Stimulated activated CD4-positive, alpha-beta T cell treated with anti-CD3 and anti-CD28 coated beads, TNF-alpha, amount 100 ng/mL, for 4 hours (primary cell): ENCODE data around the gene MOXD1.
"Not testable (repeated sequence)": the region's sequence is repeated elsewhere in the genome, so short reads cannot be mapped to it uniquely, and the experiment has no call there.

Source experiments
- DNase-seq, 3 experiments: peaks; one replicate each; pipeline ENCODE4 v3.0.0-alpha.2; 2020; ENCODE audit warnings: low read depth in 3 of 3

MOXD1 gene

DNA sequence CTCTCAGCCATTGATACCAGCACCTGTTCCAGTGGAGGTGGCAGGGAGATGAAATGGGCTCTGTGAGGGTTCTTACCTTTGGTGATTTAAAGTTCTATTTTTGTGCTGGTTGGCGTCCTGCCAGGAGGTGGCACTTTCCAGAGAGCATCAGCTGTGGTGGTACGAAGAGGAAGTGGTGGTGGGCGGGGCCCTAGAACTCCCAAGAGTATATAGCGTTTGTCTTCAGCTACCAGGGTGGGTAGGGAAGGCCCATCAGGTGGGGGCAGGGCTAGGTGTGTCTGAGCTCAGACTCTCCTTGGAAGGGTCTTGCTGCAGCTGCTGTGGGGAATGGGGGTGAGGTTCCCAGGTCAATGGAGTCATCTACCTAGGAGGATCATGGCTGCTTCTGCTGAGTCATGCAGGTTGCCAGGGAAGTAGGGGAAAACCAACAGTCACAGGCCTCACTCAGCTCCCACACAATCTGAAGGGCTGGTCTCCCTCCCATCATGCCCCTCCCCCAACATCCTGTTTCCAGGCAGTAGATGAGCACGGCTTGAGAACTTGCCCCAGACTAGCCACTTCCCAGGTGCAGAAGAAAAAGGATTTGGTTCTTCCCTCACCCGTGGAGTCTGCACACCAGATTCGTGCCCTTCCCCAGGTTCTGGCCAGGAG, 46.6 kb downstream of the MOXD1 start:
- DNase-seq = peak in 2 of 3 experiments; percentile 2 to 17

DNA sequence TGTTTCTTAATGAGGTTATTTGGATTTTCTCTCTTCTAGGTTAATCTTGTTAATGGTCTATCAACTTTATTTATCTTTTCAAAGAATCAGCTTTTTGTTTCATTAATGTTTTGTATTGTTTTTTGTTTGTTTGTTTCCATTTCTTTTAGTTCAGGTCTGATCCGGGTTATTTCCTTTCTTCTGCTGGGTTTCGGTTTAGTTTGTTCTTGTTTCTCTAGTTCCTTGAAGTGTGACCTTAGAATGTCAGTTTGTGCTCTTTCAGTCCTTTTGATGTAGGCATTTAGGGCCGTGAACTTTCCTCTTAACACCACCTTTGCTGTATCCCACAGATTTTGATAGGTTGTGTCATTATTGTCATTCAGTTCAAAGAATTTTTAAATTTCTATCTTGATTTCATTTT, 49.3 kb downstream of the MOXD1 start:
- not testable (repeated sequence) for DNase-seq

- no peak for DNase-seq
Measured at GRCh38 chr6:132348231-132348630, 53.0 kb downstream of the MOXD1 start.

DNA sequence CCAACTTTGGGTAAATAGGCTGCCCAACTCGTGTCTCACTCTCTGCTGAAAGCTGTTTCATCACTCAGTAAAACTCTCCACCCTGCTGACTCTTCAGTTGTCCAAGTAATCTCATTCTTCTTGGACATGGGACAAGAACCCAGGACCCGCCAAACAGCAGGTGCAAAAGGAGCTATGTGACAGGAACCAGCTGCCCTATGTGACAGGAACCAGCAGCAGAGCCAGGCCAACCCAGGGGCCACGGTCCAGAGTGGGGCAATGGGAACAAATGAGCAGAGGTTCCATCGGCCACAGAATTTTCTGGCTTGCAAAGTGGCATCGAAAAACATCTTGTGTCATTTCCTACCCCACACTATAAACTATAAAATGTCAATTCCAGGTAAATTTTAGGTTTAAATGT, 56.5 kb downstream of the MOXD1 start:
- DNase-seq = no peak

GRCh38 chr6:132341646-132342045, 59.6 kb downstream of the MOXD1 start:
- no peak for DNase-seq

- no peak for DNase-seq
Measured at GRCh38 chr6:132334521-132334885, 66.8 kb downstream of the MOXD1 start.

DNA sequence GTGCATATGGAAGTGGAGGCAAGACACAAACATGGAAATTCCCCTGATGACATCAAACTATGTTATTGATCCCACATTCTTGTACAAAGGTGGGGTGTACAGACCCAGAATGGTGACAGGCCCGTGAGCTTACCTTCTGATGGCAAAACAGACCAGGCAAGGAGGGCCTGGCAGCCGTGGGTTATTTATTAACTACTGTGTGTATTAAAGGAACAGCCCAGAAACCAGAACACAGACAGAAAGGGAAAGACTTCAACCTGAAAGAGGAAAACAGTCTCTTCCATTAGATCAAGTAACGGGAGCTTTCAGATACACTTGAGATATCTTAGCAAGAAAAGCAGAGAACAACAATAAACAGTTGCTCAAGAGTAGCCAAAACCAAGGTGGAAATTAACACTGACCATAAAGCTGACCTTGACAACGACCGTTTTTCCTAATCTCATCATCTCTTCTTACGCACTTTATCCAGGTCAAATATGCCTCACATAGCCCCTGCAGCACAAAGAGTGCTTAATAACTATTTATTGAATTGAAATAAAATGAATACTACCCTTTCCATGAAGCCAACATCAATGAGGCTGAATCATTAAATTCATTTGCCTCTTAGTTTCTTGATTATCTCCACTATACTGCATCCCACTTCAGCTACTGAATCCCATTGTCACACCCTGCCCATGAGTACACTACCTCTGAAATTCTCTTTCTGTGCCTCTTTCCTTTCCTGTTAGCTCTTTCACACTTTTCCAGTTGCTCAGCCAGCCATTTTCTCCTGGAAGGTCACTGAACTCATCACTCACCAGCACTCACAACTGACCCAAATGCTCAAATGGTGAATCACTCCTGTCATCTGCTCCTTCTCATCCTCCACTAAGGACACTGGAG, 67.4 kb downstream of the MOXD1 start:
- no peak for DNase-seq

GRCh38 chr6:132330759-132331158, 70.5 kb downstream of the MOXD1 start:
- DNase-seq = no peak

GRCh38 chr6:132322398-132322797, 78.9 kb downstream of the MOXD1 start:
- DNase-seq = no peak

DNA sequence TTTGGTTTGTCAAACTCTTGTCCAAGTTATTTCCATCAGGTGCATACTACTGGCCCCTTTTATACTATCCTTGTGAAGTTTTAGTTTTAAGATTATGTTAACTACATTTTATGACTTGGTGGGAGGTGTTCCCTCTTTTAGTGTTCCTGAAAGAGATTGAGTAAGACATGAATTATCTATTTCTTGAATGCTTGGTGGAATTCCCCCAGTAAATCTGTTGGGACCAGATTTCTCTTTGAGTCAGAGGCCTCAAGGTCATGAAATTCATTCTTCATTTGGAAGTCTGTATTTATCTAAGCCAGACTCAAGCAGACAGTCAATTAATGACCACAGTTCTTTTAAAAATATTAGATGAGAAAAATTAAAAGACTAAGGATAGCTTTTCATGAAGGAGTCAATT, 81.3 kb downstream of the MOXD1 start:
- no peak for DNase-seq

GRCh38 chr6:132316970-132317369, 84.3 kb downstream of the MOXD1 start:
- DNase-seq = no peak

DNA sequence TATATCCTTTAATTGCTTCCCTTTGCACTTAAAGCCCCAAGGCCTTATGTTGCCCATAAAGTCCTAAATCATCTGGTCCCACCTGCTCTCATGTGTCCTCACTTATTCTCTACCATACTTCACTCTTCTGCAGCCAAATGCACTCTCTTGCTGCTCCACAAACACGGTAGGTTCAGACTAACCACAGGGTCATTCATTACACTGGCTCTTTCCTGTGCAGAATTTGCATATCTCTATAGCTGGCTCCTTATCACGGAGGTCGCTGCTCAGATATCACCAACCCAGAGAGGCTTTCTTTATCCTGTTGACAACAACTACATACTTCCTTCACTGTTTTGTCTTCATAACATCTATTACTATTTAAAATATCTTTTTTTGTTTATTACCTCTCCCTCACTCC, 86.8 kb downstream of the MOXD1 start:
- DNase-seq = no peak

DNA sequence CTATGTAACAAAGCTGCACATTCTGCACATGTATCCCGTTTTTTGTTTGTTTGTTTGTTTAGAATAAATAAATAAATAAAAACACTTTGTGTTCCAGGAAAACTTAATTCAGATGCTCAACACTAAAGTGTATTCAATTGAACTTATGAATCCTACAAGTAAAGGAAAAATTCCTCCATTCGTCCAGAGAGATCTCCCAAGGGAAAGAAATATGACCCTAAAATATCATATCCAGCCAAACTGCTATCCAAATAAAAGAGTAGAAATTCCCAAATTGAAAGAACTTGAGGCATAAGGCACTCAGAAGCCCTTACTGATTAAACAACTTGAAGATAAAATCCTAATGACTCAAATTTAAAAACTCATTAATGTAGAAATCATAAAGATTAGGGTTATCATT, 90.4 kb downstream of the MOXD1 start:
- no peak for DNase-seq

GRCh38 chr6:132310151-132310550, 91.1 kb downstream of the MOXD1 start:
- DNase-seq = not testable (repeated sequence)

DNA sequence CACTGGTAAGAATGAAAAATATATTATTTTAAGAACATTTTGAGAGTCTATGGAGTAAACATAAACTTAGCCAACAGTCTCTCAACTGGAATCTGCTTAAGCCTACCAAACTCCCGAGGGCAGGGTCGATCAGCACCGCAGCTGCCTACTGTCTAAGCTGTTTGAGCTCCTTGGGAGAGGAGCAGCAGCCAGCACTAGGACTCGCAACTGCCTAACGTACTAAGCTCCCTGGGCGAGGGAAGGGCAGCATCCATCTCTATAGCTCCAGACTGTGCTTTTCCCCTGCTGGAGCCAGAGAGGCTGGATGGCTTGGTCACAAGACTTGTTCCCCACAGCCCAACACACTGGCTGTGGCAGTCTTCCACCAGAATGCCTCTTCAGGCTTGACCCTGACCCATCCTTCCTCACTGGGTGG, 96.4 kb downstream of the MOXD1 start:
- DNase-seq = no peak

DNA sequence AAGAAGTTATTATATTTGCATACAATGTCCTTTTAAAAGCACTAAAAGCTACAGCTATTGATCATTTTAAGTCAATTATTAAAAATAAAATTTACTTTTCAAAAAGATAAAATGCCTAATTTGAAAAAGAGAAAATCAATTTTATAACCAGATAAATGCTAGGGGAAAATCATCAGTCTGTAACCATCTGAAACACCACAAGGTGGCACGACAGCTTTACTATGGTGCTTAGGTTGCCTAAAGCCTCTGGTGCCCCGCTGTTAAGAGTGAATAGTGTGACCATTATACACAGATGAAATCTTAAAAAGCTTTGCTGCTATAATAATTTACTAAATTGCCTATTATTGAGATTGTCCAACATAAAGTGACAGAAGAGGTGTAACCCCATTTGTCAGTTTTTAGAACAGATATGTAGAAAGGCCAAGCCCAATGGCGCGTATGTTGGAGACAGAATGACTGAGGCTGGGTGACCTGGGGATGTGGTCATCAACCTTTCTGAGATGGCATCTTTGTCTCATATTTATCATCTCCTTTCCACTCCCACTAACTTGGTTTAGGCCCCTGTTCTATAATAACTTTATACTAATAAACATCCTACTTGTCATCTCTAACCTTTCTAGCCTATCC, 100.8 kb downstream of the MOXD1 start:
- DNase-seq = no peak

GRCh38 chr6:132298344-132298949, 102.8 kb downstream of the MOXD1 start:
- no peak for DNase-seq

DNA sequence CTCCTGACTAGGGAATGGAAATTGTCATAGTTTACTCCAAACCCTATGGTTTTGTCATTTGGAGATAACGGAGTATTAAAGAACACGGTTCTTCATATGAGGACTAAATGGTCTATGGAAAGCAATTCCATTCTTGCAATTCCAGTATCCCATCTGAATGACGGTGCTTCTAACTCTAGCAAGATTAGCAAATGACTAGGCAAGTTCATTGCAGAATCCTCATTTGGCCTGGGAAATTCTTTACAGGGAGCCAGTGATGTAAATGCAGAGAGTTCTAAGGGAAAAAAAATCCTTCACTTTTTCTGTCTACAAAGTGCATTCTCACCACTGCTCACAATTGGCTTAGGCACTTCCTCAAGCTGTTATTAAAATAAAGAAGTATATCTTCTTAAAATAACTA, 111.5 kb downstream of the MOXD1 start:
- DNase-seq = no peak

DNA sequence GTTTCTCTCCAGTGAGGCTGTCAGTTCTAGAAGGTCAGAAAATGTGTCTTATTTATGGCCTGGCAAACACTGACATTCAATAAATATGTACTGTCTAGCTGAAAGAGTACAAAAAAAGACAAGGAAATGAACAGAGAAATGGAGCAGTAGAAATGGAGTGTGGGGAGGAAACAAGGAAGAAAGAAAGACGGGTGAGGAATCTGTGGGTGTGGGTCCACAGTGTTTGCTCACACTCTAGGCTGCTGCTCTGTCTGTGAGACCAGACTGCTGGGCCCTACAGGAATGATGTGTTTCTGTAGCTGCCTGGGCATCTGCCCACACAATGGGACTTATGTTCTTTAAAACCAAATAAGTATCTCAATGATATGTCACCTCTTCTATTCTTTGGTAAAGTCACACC, 114.2 kb downstream of the MOXD1 start:
- DNase-seq = no peak

- no peak for DNase-seq
Measured at GRCh38 chr6:132286298-132287019, 114.8 kb downstream of the MOXD1 start.

- no peak for DNase-seq
Measured at GRCh38 chr6:132285004-132285780, 116.1 kb downstream of the MOXD1 start.
